Pancreas (tissue), 10 donors: ENCODE measurements around the gene EVI2B. TPM values are rescaled to one million over a fixed set of nuclear protein-coding genes. Genes with fewer than 3 reads are reported as not detected.

Experiments used
- ATAC-seq, 4 donors: fragments of 200-7000 bp; cut with Tn5 transposase; one replicate each; pipeline versions ENCODE4 v1.8.0 to v1.9.1; 2020; ENCODE audit warnings: mild to moderate bottlenecking in 4 of 4, moderate library complexity in 4 of 4
- DNase-seq, 6 donors: peaks; one replicate each; pipeline ENCODE4 v3.0.0-alpha.2; 2020
- FAIRE-seq: peaks from 2 replicates; lab custom pipeline; 2012; peaks lifted over from hg19 to GRCh38; lab: Jason Lieb, UNC
- H3K27ac ChIP-seq, 4 donors: fragments of 200-600 bp; sonication (generic); 1 replicate in 3 of 4; 2 replicates in 1 of 4; pipeline versions ENCODE4 v1.5.0 to v1.8.0; 2020
- H3K27me3 ChIP-seq, 4 donors: fragments of 200-600 bp; one replicate each; pipeline ENCODE4 v1.8.0; 2021
- H3K36me3 ChIP-seq, 3 donors: fragments of 200-600 bp; sonication (generic) in 1 of 3; one replicate each; pipeline versions ENCODE4 v1.5.0 to v1.8.0; 2020 to 2021
- H3K4me1 ChIP-seq, 3 donors: fragments of 200-600 bp; one replicate each; pipeline ENCODE4 v1.8.0; 2021
- H3K4me3 ChIP-seq, 4 donors: fragments of 200-600 bp; sonication (generic) in 2 of 4; one replicate each; pipeline versions ENCODE4 v1.5.0 to v1.8.0; 2020 to 2021
- H3K9me3 ChIP-seq, 4 donors: fragments of 200-600 bp; one replicate each; pipeline ENCODE4 v1.8.0; 2021
- WGBS, 2 donors: extraction: QIAGEN DNeasy Blood & Tissue Kit; methylation state at CpG; one replicate each; pipeline ENCODE4 v1.1.7; 2013; 5-methylcytosine and 5-hydroxymethylcytosine counted together
- intact Hi-C, 3 donors: fragments of 100-400 bp; cut with DNase I; formaldehyde crosslinking; loops; one replicate each; pipeline versions ENCODE4 v1.11.1 to v1.14.2; 2022
- polyA plus RNA-seq, 2 donors: library from polyadenylated mRNA; stranded (reverse); fragments of 200-250 nt; gene quantifications; one replicate each; pipeline ENCODE4 v1.2.3, GENCODE V29; 2013
- total RNA-seq, 6 donors: library from RNA; stranded (reverse); fragmentation: NEBNext Ultra II Directional in 4 of 6; extraction: Animal tissue kit (Norgen Biotek cat#: 25700) in 4 of 6; gene quantifications; one replicate each; pipeline versions ENCODE4 v1.2.1 to v1.2.4, GENCODE V29; 2021 to 2023
- TF ChIP-seq, protein P1 (sequence below), 4 donors: fragments of 200-600 bp; sonication (generic) in 3 of 4; IDR thresholded peaks; one replicate each; pipeline versions ENCODE4 v1.5.0 to v1.8.0; 2021; ENCODE audit warnings: antibody characterized with exemption in 4 of 4
- donor health status: healthy with polysubstance abuse.
- donor health status: DM: no; HTN: no; CAD: no; lungs with moderate emphysema.
- donor health status: DM: no; HTN: no; CAD: no.
- donor health status: control.
- donor health status: control.
- donor health status: Bipolar disorder and iron deficiency.
- donor health status: DM: yes; HTN: yes; CAD: no.
- donor health status: DM: no; HTN: no; CAD: no.
- donor health status: DM: no; HTN: no; CAD: no.
- donor health status: DM: yes; HTN: yes; CAD: no.

EVI2B gene
- 10 to 100 TPM in 1 of 6 donors, 1 to 10 TPM in 2, under 1 TPM in 3; 0.12 to 10.7 (median 1.4) TPM for total RNA-seq
- polyA plus RNA-seq = 1 to 10 TPM in 1 of 2 donors, under 1 TPM in 1; 0.76 to 1.1 TPM

DNA sequence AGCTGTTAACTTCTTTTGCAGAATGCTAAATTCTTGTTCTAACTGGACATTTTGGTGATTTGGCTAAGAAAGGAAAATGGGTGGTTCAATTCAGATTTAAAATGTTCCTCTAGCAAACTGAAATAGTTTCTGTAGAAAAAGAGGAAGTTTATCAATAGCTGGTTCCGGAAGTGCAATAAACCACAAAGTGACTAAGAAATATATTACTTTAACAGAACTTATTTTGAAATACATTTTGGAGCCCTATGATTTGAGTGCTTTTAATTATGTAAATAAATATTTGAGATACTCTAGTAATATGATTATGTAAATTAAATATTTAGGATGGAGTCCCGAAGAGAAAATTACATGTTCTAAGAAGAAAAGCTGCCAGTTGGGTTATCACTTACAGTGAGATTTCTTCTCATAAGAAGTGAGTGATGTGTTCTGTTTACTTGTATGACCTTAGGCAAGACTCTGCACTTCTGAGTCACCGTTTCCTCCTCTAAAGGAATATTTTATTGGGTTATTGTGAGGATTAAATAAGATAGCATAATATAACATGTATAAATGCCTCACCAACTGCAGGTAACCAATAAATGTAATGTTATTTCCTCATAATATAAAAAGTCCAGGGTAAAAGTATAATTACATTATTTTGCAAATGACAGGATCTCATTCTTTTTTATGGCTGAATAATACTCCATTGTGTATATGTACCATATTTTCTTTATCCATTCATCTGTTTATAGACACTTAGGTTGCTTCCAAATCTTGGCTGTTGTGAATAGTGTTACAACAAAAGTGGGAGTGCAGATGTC lies at the start of gene EVI2B:
EVI2B (minus strand) TSS at position 73 of the 800 bp plus-strand sequence. CDS start 8,445 bp downstream, outside the sequence.
- TF ChIP-seq, protein P1, sequence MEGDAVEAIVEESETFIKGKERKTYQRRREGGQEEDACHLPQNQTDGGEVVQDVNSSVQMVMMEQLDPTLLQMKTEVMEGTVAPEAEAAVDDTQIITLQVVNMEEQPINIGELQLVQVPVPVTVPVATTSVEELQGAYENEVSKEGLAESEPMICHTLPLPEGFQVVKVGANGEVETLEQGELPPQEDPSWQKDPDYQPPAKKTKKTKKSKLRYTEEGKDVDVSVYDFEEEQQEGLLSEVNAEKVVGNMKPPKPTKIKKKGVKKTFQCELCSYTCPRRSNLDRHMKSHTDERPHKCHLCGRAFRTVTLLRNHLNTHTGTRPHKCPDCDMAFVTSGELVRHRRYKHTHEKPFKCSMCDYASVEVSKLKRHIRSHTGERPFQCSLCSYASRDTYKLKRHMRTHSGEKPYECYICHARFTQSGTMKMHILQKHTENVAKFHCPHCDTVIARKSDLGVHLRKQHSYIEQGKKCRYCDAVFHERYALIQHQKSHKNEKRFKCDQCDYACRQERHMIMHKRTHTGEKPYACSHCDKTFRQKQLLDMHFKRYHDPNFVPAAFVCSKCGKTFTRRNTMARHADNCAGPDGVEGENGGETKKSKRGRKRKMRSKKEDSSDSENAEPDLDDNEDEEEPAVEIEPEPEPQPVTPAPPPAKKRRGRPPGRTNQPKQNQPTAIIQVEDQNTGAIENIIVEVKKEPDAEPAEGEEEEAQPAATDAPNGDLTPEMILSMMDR (IDR thresholded peaks at IDR 0.05) = no peak
- FAIRE-seq = peak; percentile 68
- WGBS, 2 donors = 89 to 90% methylated on average over 3 of the region's 3 CpGs
- H3K4me3 ChIP-seq = peak within 1 kb of the TSS in 1 of 4 donors; percentile 1
- no peaks in the 10 kb centered on the region for H3K27me3 ChIP-seq
- no peaks in the 10 kb centered on the region for H3K9me3 ChIP-seq
- peak in 3 of 4 donors; percentile 30 to 48 (median 47) for ATAC-seq
- no peak for DNase-seq
- no peaks in the 10 kb centered on the region for H3K36me3 ChIP-seq
- peak within 1 kb of the TSS in 2 of 4 donors; percentile 12 to 30 for H3K27ac ChIP-seq
- intact Hi-C loops = no loop called here
- peaks cover 0 to 12% (median 3%) of the 10 kb centered on the region in 3 donors for H3K4me1 ChIP-seq

GRCh38 chr17:31357839-31358394 lies 44.1 kb upstream of the EVI2B start:
- H3K4me3 ChIP-seq = no peak overlapping the region
- no peaks in the 10 kb centered on the region for H3K4me1 ChIP-seq
- H3K27me3 ChIP-seq = no peaks in the 10 kb centered on the region
- TF ChIP-seq, protein P1 (IDR thresholded peaks at IDR 0.05) = no peak
- FAIRE-seq (no peak), ATAC-seq (peak in 1 of 4 donors; percentile 43), DNase-seq (no peak)
- 75 to 80% methylated on average over 3 of the region's 3 CpGs for WGBS, 2 donors
- no peaks in the 10 kb centered on the region for H3K9me3 ChIP-seq
- H3K36me3 ChIP-seq = peaks cover 0 to 22% (median 2%) of the 10 kb centered on the region in 3 donors
- H3K27ac ChIP-seq = no peak overlapping the region
- intact Hi-C loops = no loop called here

DNA sequence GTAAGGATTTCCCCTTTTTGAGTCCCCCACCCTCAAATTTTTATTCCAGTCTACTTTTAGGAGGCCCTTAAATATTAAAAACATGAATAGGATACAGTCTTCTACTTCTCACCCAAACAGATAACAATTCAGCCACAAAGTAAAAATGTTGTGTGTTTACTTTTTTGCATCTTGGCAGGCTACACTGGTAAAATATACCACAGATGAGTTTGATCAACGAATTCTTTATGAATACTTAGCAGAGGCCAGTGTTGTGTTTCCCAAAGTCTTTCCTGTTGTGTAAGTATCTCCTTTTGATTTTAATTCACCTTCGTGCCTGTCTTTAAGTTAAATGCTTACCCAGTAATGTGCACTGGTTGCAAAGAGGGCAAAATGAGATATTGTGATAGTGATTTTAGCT lies 43.2 kb upstream of the EVI2B start:
- intact Hi-C loops = no loop called here
- H3K27me3 ChIP-seq = no peaks in the 10 kb centered on the region
- no peak for FAIRE-seq
- WGBS, 2 donors = 65 to 66% methylated on average over 2 of the region's 2 CpGs
- H3K4me1 ChIP-seq = no peaks in the 10 kb centered on the region
- TF ChIP-seq, protein P1 (IDR thresholded peaks at IDR 0.05) = no peak
- no peak for DNase-seq
- H3K36me3 ChIP-seq = peaks cover 2 to 30% (median 6%) of the 10 kb centered on the region in 3 donors
- no peak for ATAC-seq
- H3K4me3 ChIP-seq = no peak overlapping the region
- H3K27ac ChIP-seq = no peak overlapping the region
- no peaks in the 10 kb centered on the region for H3K9me3 ChIP-seq

- H3K36me3 ChIP-seq = peaks cover 0 to 32% (median 6%) of the 10 kb centered on the region in 3 donors
- no peak overlapping the region for H3K27ac ChIP-seq
- H3K9me3 ChIP-seq = no peaks in the 10 kb centered on the region
- no peak overlapping the region for H3K4me3 ChIP-seq
- no peaks in the 10 kb centered on the region for H3K4me1 ChIP-seq
- intact Hi-C loops = no loop called here
- H3K27me3 ChIP-seq = no peaks in the 10 kb centered on the region
- TF ChIP-seq, protein P1 (IDR thresholded peaks at IDR 0.05) = no peak
- FAIRE-seq (no peak), ATAC-seq (no peak), DNase-seq (no peak)
- WGBS, 2 donors = 12 to 15% methylated on average over 1 of the region's 1 CpG
Measured at GRCh38 chr17:31355935-31356334, 42.1 kb upstream of the EVI2B start.
